K562 (cell line): Measurements from ENCODE around the gene XYLB. TPM values are rescaled to one million over a fixed set of nuclear protein-coding genes. Genes with fewer than 3 reads are reported as not detected.

Experiments
- ATAC-seq: fragments of 200-7000 bp; cut with Tn5 transposase; 3 replicates; pipeline ENCODE4 v1.9.1; 2020; ENCODE audit warnings: moderate library complexity
- BruUV-seq: library from RNA; stranded (reverse); fragments of 400-500 nt; replicated peaks from 2 replicates; lab custom pipeline; 2021; lab: Mats Ljungman, UMichigan
- CTCF ChIA-PET: fragments of 300-600 bp; formaldehyde crosslinking; extraction: SDS; loops from one replicate; lab custom pipeline; 2021; ENCODE audit warnings: low intra/inter-chr PET ratio; lab: Yijun Ruan, JAX
- POLR2A ChIA-PET: fragments of 300-600, 350-650 bp; sonication (Branson Sonifier 250); formaldehyde crosslinking; extraction: SDS; loops from one replicate; lab custom pipeline; 2021; ENCODE audit warnings: antibody characterized with exemption, inconsistent platforms; lab: Yijun Ruan, JAX
- DNase-seq, 4 experiments: peaks; one replicate each; pipeline versions ENCODE4 v3.0.0 to v3.0.0-alpha.2; 2011 to 2018; ENCODE audit warnings: low spot score in 3 of 4, mixed read lengths in 3 of 4; ENCODE audit errors: extremely low read depth in 1 of 4
- FAIRE-seq: peaks from 2 replicates; lab custom pipeline; 2011; peaks lifted over from hg19 to GRCh38; lab: Jason Lieb, UNC
- H2AFZ ChIP-seq: 2 replicates; pipeline ENCODE4 v1.6.0; 2011; ENCODE audit warnings: low read depth, low read length, control low read depth, inconsistent platforms
- H3K27ac ChIP-seq: fragments of 200-600 bp; 3 replicates; pipeline ENCODE4 v1.8.0; 2011; ENCODE audit warnings: low read depth, mild to moderate bottlenecking, control low read depth, inconsistent platforms, low read length, moderate library complexity, mixed read lengths; ENCODE audit errors: extremely low read depth
- H3K27me3 ChIP-seq, 2 experiments: fragments of 300-600 bp in 1 of 2; 2 replicates in 1 of 2; 3 replicates in 1 of 2; pipeline versions ENCODE4 v1.6.0 to v1.8.0; 2011; ENCODE audit warnings: inconsistent platforms in 2 of 2, low read length in 2 of 2, mild to moderate bottlenecking in 1 of 2, mixed read lengths in 1 of 2, moderate library complexity in 1 of 2; ENCODE audit not compliant: control insufficient read depth in 2 of 2, insufficient read depth in 2 of 2
- H3K36me3 ChIP-seq: fragments of 300-600 bp; 3 replicates; pipeline ENCODE4 v1.8.0; 2011; ENCODE audit warnings: mild to moderate bottlenecking, low read length, inconsistent platforms; ENCODE audit not compliant: control insufficient read depth, insufficient read depth
- H3K4me1 ChIP-seq, 2 experiments: fragments of 200-600 bp in 1 of 2; replicated peaks in 1 of 2; 2 replicates in 1 of 2; 3 replicates in 1 of 2; pipeline versions ENCODE4 v1.5.1 to v1.8.0; 2011; ENCODE audit warnings: inconsistent platforms in 2 of 2, low read length in 2 of 2, mild to moderate bottlenecking in 1 of 2, mixed read lengths in 1 of 2, moderate library complexity in 1 of 2; ENCODE audit not compliant: control insufficient read depth in 2 of 2, insufficient read depth in 2 of 2
- H3K4me2 ChIP-seq: 2 replicates; pipeline ENCODE4 v1.6.1; 2011; ENCODE audit warnings: low read length, control low read depth, inconsistent platforms, mixed read lengths; ENCODE audit not compliant: insufficient read depth
- H3K4me3 ChIP-seq: fragments of 200-600 bp; sonication (generic), shearing (Covaris generic); 2 replicates; pipeline ENCODE4 v1.5.1; 2016; ENCODE audit warnings: control low read depth, inconsistent platforms
- H3K79me2 ChIP-seq: fragments of 200-600 bp; 3 replicates; pipeline ENCODE4 v1.8.0; 2011; ENCODE audit warnings: low read length, inconsistent platforms; ENCODE audit not compliant: control insufficient read depth, insufficient read depth
- H3K9ac ChIP-seq, 2 experiments: 2 replicates each; pipeline versions ENCODE4 v1.6.0 to v1.6.1; 2011; ENCODE audit warnings: low read depth in 2 of 2, low read length in 2 of 2, control low read depth in 1 of 2, inconsistent platforms in 1 of 2, mild to moderate bottlenecking in 1 of 2, mixed read lengths in 1 of 2; ENCODE audit not compliant: insufficient read depth in 1 of 2
- H3K9me1 ChIP-seq: one replicate; pipeline ENCODE4 v1.6.0; 2011; ENCODE audit warnings: inconsistent platforms, mild to moderate bottlenecking, low read length, moderate library complexity; ENCODE audit not compliant: control insufficient read depth, insufficient read depth
- H3K9me3 ChIP-seq: replicated peaks from 2 replicates; pipeline ENCODE4 v1.5.1; 2011; ENCODE audit warnings: low read depth, low read length, inconsistent platforms; ENCODE audit not compliant: control insufficient read depth, insufficient read depth
- H4K20me1 ChIP-seq: replicated peaks from 2 replicates; pipeline ENCODE4 v1.6.1; 2011; ENCODE audit warnings: low read length, inconsistent platforms, mixed read lengths; ENCODE audit not compliant: control insufficient read depth, insufficient read depth
- CBFA2T2 ChIP-seq: fragments of 450-650 bp; conservative IDR thresholded peaks from 2 replicates; pipeline ENCODE4 v1.6.1; 2017; ENCODE audit warnings: mild to moderate bottlenecking
- FIP1L1 ChIP-seq: fragments of 200-400 bp; formaldehyde crosslinking; IDR thresholded peaks from 2 replicates; pipeline ENCODE4 v1.6.1; 2018; ENCODE audit warnings: mild to moderate bottlenecking, low read depth, low read length; ENCODE audit not compliant: poor library complexity, severe bottlenecking
- LARP7 ChIP-seq: fragments of 450-650 bp; IDR thresholded peaks from 2 replicates; pipeline ENCODE4 v1.6.1; 2016
- MCM3 ChIP-seq: fragments of 450-650 bp; IDR thresholded peaks from 2 replicates; pipeline ENCODE4 v1.6.1; 2016
- NFRKB ChIP-seq: fragments of 450-650 bp; IDR thresholded peaks from 2 replicates; pipeline ENCODE4 v1.6.1; 2016; ENCODE audit warnings: low read depth
- PHF21A ChIP-seq: fragments of 450-650 bp; IDR thresholded peaks from 2 replicates; pipeline ENCODE4 v1.6.1; 2017; ENCODE audit warnings: low read depth, borderline replicate concordance
- POLR2AphosphoS2 ChIP-seq: IDR thresholded peaks from 2 replicates; pipeline ENCODE4 v1.6.1; 2012; ENCODE audit warnings: low read length, improper control_type of control experiment
- POLR2H ChIP-seq: IDR thresholded peaks from 2 replicates; pipeline ENCODE4 v1.6.1; 2016; ENCODE audit warnings: missing genetic modification characterization, low read depth, mild to moderate bottlenecking, control low read depth, missing compliant biosample characterization, moderate library complexity
- RUNX1 ChIP-seq: sonication (generic); IDR thresholded peaks from 2 replicates; pipeline ENCODE4 v1.6.1; 2016; ENCODE audit warnings: antibody characterized with exemption, low read depth
- TAF15 ChIP-seq: fragments of 200-400 bp; formaldehyde crosslinking; IDR thresholded peaks from 2 replicates; pipeline ENCODE4 v1.6.1; 2017; ENCODE audit warnings: mild to moderate bottlenecking, low read depth, low read length, moderate library complexity
- TCF7 ChIP-seq: sonication (generic); IDR thresholded peaks from 2 replicates; pipeline ENCODE4 v1.6.1; 2016; ENCODE audit warnings: antibody characterized with exemption, borderline replicate concordance
- ZNF41 ChIP-seq: fragments of 250-450 bp; sonication (Bioruptor Pico); conservative IDR thresholded peaks from 2 replicates; pipeline ENCODE4 v1.4.0; 2020; ENCODE audit warnings: mild to moderate bottlenecking
- ZNF583 ChIP-seq: fragments of 250-450 bp; sonication (Bioruptor Pico); IDR thresholded peaks from 2 replicates; pipeline ENCODE4 v1.4.0; 2020
- WGBS: fragments of 100-300 bp; shearing (Covaris generic); methylation state at CpG from one replicate; pipeline ENCODE4 v1.1.6; 2016; ENCODE audit warnings: low coverage, mixed read lengths; ENCODE audit not compliant: insufficient coverage; ENCODE audit errors: missing lambda C conversion rate; 5-methylcytosine and 5-hydroxymethylcytosine counted together
- in situ Hi-C: fragments of 300-500 bp; cut with MboI; formaldehyde crosslinking; loops from 4 replicates; pipeline ENCODE4 v1.15.0; 2018; ENCODE audit warnings: inconsistent platforms, mixed read lengths
- intact Hi-C: fragments of 100-400 bp; cut with micrococcal nuclease; formaldehyde crosslinking; loops from 2 replicates; pipeline ENCODE4 v1.14.2; 2022
- polyA plus RNA-seq, 8 experiments: library from polyadenylated mRNA; depleted of rRNA in 4 of 8; stranded (reverse) in 5 of 8; unstranded in 3 of 8; fragments of >200 nt; fragmentation: Nextera tagmentation in 2 of 8; fragmentation: Illumina TruSeq in 1 of 8; extraction: Ambion mirVana in 2 of 8; extraction: Trizol in 1 of 8; gene quantifications; 2 replicates each; pipeline versions ENCODE4 v1.2.1 to v1.2.3, GENCODE V29; 2011 to 2014; ENCODE audit warnings: inconsistent platforms in 1 of 8, missing spikeins in 1 of 8
- total RNA-seq, 7 experiments: library from RNA; depleted of rRNA in 6 of 7; stranded (reverse); fragments of >200 nt in 6 of 7; fragmentation: Illumina TruSeq in 2 of 7; extraction: Trizol in 2 of 7; gene quantifications; 2 replicates each; pipeline versions ENCODE4 v1.2.1 to v1.2.3, GENCODE V29; 2011 to 2021; ENCODE audit warnings: low replicate concordance in 1 of 7
- TF ChIP-seq, protein P1 (sequence below): sonication (generic); formaldehyde crosslinking; IDR thresholded peaks from 2 replicates; pipeline ENCODE4 v1.8.1; 2023; ENCODE audit warnings: mild to moderate bottlenecking, missing genetic modification reagents

Gene XYLB
- total and polyA plus RNA-seq, 9 of the 15 experiments (the other 6 are each of a cell fraction or from before 2014, with no cell fraction given), result 4.0 to 20.2 (median 13.2) TPM

DNA sequence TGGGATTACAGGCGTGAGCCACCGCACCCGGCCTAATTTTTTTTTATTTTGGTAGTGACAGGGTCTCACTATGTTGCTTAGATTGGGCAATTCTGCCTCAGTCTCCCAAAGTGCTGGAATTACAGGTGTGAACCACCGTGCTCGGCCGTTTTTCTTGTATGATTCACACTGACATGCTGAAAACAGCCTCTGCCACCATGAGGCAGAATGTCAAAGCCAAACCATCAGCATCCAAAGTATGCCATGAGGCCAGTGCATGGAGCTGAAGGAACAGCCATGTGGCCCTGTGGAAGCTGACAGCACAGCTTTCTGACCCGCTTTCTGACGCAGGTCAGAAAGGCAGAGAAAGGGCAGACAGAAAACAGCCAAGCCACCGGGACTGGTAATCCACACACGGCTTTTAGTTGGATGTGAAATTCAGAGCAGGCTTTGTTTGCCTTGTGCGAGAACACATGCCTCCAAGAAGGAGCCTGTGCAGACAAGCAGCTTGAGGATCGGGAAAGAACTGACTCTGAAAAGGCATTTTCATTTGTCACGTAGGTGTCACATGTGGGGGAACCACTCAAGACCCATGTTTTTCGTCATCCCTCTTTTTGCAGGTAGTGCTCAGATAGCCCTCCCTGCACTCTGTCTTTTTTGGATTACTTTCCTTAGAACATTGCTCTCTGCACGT is 25.1 kb downstream of the XYLB start:
- 85% methylated on average over 15 of the region's 15 CpGs for WGBS
- intact Hi-C loops, result no loop called here
- H2AFZ ChIP-seq, result no peak overlapping the region
- in situ Hi-C loops, result no loop called here
- H3K27me3 ChIP-seq, result no peaks in the 10 kb centered on the region
- DNase-seq (no peak), ATAC-seq (no peak), FAIRE-seq (no peak)
- peaks cover 97% of the 10 kb centered on the region; the same call in 2 of the 3 replicates for H3K36me3 ChIP-seq
- H3K4me3 ChIP-seq, result no peak overlapping the region
- no peak for TF ChIP-seq MCM3
- no peak for TF ChIP-seq POLR2AphosphoS2
- no peak for TF ChIP-seq ZNF583
- no peak for TF ChIP-seq PHF21A
- no peak for TF ChIP-seq FIP1L1
- TF ChIP-seq, protein P1, sequence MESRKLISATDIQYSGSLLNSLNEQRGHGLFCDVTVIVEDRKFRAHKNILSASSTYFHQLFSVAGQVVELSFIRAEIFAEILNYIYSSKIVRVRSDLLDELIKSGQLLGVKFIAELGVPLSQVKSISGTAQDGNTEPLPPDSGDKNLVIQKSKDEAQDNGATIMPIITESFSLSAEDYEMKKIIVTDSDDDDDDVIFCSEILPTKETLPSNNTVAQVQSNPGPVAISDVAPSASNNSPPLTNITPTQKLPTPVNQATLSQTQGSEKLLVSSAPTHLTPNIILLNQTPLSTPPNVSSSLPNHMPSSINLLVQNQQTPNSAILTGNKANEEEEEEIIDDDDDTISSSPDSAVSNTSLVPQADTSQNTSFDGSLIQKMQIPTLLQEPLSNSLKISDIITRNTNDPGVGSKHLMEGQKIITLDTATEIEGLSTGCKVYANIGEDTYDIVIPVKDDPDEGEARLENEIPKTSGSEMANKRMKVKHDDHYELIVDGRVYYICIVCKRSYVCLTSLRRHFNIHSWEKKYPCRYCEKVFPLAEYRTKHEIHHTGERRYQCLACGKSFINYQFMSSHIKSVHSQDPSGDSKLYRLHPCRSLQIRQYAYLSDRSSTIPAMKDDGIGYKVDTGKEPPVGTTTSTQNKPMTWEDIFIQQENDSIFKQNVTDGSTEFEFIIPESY, result no peak
- TF ChIP-seq TAF15, result no peak
- TF ChIP-seq NFRKB, result no peak
- no peak for TF ChIP-seq POLR2H (tag)
- TF ChIP-seq CBFA2T2, result no peak
- no peak for TF ChIP-seq LARP7
- TF ChIP-seq ZNF41 (CRISPR knock-in tag), result no peak
- TF ChIP-seq TCF7, result no peak
- no peak for TF ChIP-seq RUNX1
- no peak overlapping the region for H3K27ac ChIP-seq
- no peaks in the 10 kb centered on the region for H3K79me2 ChIP-seq
- peaks cover 0 to 4% of the 10 kb centered on the region in 2 experiments; a peak in 1 of 5 replicates for H3K4me1 ChIP-seq
- H3K4me2 ChIP-seq, result no peak overlapping the region
- no peaks in the 10 kb centered on the region for H3K9me3 ChIP-seq
- H3K9ac ChIP-seq, result no peak overlapping the region
- BruUV-seq, result no TSS peak
- H4K20me1 ChIP-seq, result no peaks in the 10 kb centered on the region
- POLR2A ChIA-PET, result no interaction called here
- CTCF ChIA-PET, result no interaction called here
- no peaks in the 10 kb centered on the region for H3K9me1 ChIP-seq
